ENCODE results near the gene ACP3. TPM values are rescaled to one million over a fixed set of nuclear protein-coding genes. Genes with fewer than 3 reads are reported as not detected.

ACP3 gene
- total and polyA plus RNA-seq, 2 of the 13 experiments (the other 11 are each of a cell fraction or from before 2014, with no cell fraction given) = not detected

DNA sequence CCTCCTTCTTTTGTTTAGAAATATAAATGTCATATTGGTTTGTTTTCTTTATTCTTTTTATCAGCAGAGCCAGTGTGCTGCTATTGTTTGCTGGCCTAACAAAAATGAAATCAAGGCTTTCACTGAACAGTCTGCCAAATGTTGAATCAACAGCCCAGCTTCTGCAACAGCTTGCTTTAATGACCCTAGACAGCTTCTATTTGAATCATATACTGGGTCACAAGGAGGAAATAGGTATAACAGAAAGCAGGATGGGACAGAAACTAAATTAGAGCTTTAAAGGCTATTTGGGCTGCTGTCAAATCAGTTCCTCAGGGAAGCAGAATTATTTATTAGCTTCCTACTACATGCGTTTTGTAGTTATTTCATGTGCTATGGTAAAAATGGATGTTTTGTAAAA lies 88.0 kb downstream of the ACP3 start:
- ATAC-seq (no peak), DNase-seq (ENCODE audit: low spot score) (no peak), FAIRE-seq (no peak)
- H3K27me3 ChIP-seq (ENCODE audit: control insufficient read depth in 1 of 2, insufficient read depth in 2 of 2, low read length in 2 of 2) = peaks cover 0 to 13% of the 10 kb centered on the region in 2 experiments; a peak in 2 of 5 replicates
- no peak overlapping the region for H3K27ac ChIP-seq (ENCODE audit: extremely low read length, insufficient read depth, low read length)
- no peaks in the 10 kb centered on the region for H3K9me3 ChIP-seq (ENCODE audit: low read length)
- TF ChIP-seq NR2C2 (CRISPR knock-in tag; IDR thresholded peaks at IDR 0.05; ENCODE audit: borderline replicate concordance) (no peak), ZNF558 (CRISPR knock-in tag; IDR thresholded peaks at IDR 0.05; ENCODE audit: borderline replicate concordance) (no peak), SIX4 (CRISPR knock-in tag; IDR thresholded peaks at IDR 0.05) (no peak), KLF9 (CRISPR knock-in tag; IDR thresholded peaks at IDR 0.05; ENCODE audit: low read depth) (no peak), ZNF30 (CRISPR knock-in tag; IDR thresholded peaks at IDR 0.05) (no peak), MLLT10 (CRISPR knock-in tag; IDR thresholded peaks at IDR 0.05) (no peak), NFYB (CRISPR knock-in tag; IDR thresholded peaks at IDR 0.05) (no peak), ZNF737 (CRISPR knock-in tag; IDR thresholded peaks at IDR 0.05; ENCODE audit: borderline replicate concordance) (no peak), ZNF143 (CRISPR knock-in tag; IDR thresholded peaks at IDR 0.05) (no peak)
- TF ChIP-seq, protein P1, sequence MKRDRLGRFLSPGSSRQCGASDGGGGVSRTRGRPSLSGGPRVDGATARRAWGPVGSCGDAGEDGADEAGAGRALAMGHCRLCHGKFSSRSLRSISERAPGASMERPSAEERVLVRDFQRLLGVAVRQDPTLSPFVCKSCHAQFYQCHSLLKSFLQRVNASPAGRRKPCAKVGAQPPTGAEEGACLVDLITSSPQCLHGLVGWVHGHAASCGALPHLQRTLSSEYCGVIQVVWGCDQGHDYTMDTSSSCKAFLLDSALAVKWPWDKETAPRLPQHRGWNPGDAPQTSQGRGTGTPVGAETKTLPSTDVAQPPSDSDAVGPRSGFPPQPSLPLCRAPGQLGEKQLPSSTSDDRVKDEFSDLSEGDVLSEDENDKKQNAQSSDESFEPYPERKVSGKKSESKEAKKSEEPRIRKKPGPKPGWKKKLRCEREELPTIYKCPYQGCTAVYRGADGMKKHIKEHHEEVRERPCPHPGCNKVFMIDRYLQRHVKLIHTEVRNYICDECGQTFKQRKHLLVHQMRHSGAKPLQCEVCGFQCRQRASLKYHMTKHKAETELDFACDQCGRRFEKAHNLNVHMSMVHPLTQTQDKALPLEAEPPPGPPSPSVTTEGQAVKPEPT (CRISPR knock-in tag; IDR thresholded peaks at IDR 0.05; ENCODE audit: low read depth) = no peak
- no peak overlapping the region for H3K4me3 ChIP-seq (replicated peaks in 1 of 3; ENCODE audit: insufficient read depth in 1 of 3, low read depth in 2 of 3, low read length in 3 of 3)
- no peak overlapping the region for H2AFZ ChIP-seq (ENCODE audit: low read length)
- no peaks in the 10 kb centered on the region for H3K4me1 ChIP-seq (ENCODE audit: insufficient read depth, low read length)
- no TSS peak for BruUV-seq (replicated peaks)
- no peak overlapping the region for H3K4me2 ChIP-seq (ENCODE audit: low read depth, low read length)
- H3K36me3 ChIP-seq (replicated peaks in 1 of 2; ENCODE audit: control insufficient read depth in 1 of 2, insufficient read depth in 2 of 2, low read length in 2 of 2) = no peaks in the 10 kb centered on the region
- WGBS (ENCODE audit: low lambda C conversion rate) = 83% methylated on average over 1 of the region's 1 CpG
- H3K79me2 ChIP-seq (ENCODE audit: insufficient read depth, low read length) = no peaks in the 10 kb centered on the region
- ChIA-PET CTCF (ENCODE audit: low intra/inter-chr PET ratio, low total read pairs) (no interaction called here), POLR2A (no interaction called here)
- in situ Hi-C loops (cut with HindIII; ENCODE audit: extremely low pct_ligation_motif_present, low pct_unique_long_range_greater_than_20kb) (no loop called here), intact Hi-C loops (cut with micrococcal nuclease; ENCODE audit: unreplicated experiment) (no loop called here)
- H4K20me1 ChIP-seq (ENCODE audit: insufficient read depth, low read length) = no peaks in the 10 kb centered on the region
- H3K9ac ChIP-seq (ENCODE audit: insufficient read depth, low read depth, low read length) = no peak overlapping the region

Data from HepG2 (cell line).